Measurements from ENCODE around the gene HSD3B7. TPM values are rescaled to one million over a fixed set of nuclear protein-coding genes. Genes with fewer than 3 reads are reported as not detected.

HSD3B7 gene
- total and polyA plus RNA-seq, 2 of the 8 experiments (the other 6 are each of a cell fraction or from before 2014, with no cell fraction given) = 2.9 to 6.6 TPM

- Histone ChIP-seq H3K4me2 (ENCODE audit: insufficient read depth in 1 of 2, low read depth in 2 of 2, low read length in 2 of 2) (no peak overlapping the region), H3K23ac (ENCODE audit: insufficient read length) (no peak overlapping the region), H3K4me1 (replicated peaks in 1 of 4; ENCODE audit: control insufficient read depth in 3 of 4, insufficient read depth in 4 of 4, low read length in 3 of 4) (no peaks in the 10 kb centered on the region), H3K27ac (ENCODE audit: low read depth, low read length) (no peak overlapping the region), H2BK15ac (ENCODE audit: low read length) (no peak overlapping the region), H4K91ac (replicated peaks; ENCODE audit: insufficient read length, low read length) (no peak overlapping the region), H2BK12ac (ENCODE audit: low read depth, low read length) (no peak overlapping the region), H2AK5ac (ENCODE audit: low read depth, low read length) (no peak overlapping the region), H4K20me1 (replicated peaks in 1 of 2; ENCODE audit: control insufficient read depth in 1 of 2, insufficient read depth in 2 of 2, low read length in 2 of 2) (peaks cover 1 to 15% of the 10 kb centered on the region in 2 experiments), H3K9me3 (ENCODE audit: insufficient read depth in 2 of 2, low read depth in 1 of 2, low read length in 1 of 2) (no peaks in the 10 kb centered on the region), H3K18ac (ENCODE audit: extremely low read depth, low read length) (no peak overlapping the region), H2BK120ac (replicated peaks; ENCODE audit: low read depth, low read length) (no peak overlapping the region), H3K4ac (replicated peaks; ENCODE audit: insufficient read length, low read depth, low read length) (no peak overlapping the region), H2BK20ac (ENCODE audit: low read length) (no peak overlapping the region), H3K56ac (replicated peaks; ENCODE audit: insufficient read length, low read depth, low read length) (no peak overlapping the region), H3K36me3 (ENCODE audit: control insufficient read depth in 2 of 4, insufficient read depth in 4 of 4, low read length in 3 of 4) (peaks cover 28 to 52% (median 49%) of the 10 kb centered on the region in 4 experiments), H3K14ac (ENCODE audit: insufficient read length) (no peak overlapping the region), H3K4me3 (ENCODE audit: extremely low read depth in 1 of 4, insufficient read depth in 2 of 4, low read depth in 3 of 4, low read length in 4 of 4) (no peak overlapping the region), H3K23me2 (ENCODE audit: low read depth, low read length) (peaks cover 2% of the 10 kb centered on the region; the same call in 1 of the 2 replicates), H3K79me1 (ENCODE audit: low read depth, low read length) (no peaks in the 10 kb centered on the region; the same call in 1 of the 2 replicates), H2BK5ac (ENCODE audit: low read depth, low read length) (no peak overlapping the region), H3K79me2 (ENCODE audit: control insufficient read depth in 1 of 2, insufficient read depth in 2 of 2, low read length in 2 of 2) (no peaks in the 10 kb centered on the region), H2AFZ (ENCODE audit: low read length) (no peak overlapping the region), H4K5ac (ENCODE audit: insufficient read length, low read depth, low read length) (no peak overlapping the region), H3K9ac (replicated peaks in 1 of 4; ENCODE audit: extremely low read depth in 1 of 4, low read depth in 3 of 4, low read length in 3 of 4) (no peak overlapping the region), H3K27me3 (replicated peaks in 1 of 4; ENCODE audit: control insufficient read depth in 3 of 4, extremely low read depth in 1 of 4, insufficient read depth in 3 of 4, low read length in 3 of 4) (no peaks in the 10 kb centered on the region), H4K8ac (ENCODE audit: extremely low read depth, insufficient read depth, low read length) (no peak overlapping the region)
- CTCF ChIA-PET (ENCODE audit: partially characterized antibody) = interaction anchor here (0.6 to 4.7 kb wide), 3 partner anchors 9 to 402 kb away, joined by 4 to 26 read pairs (median 7); partner anchors contain the start of gene HSD3B7
- 87% methylated on average over 6 of the region's 6 CpGs; no CpG with 5 or more reads in 1 of the 2 experiments for WGBS, 2 experiments (ENCODE audit: extremely low coverage in 1 of 2, insufficient coverage in 1 of 2, insufficient read length in 1 of 2, insufficient replicate concordance in 2 of 2, low coverage in 1 of 2, low lambda C conversion rate in 2 of 2, missing lambda C conversion rate in 1 of 2)
- no peak for FAIRE-seq
- DNase-seq (ENCODE audit: low read depth in 1 of 2, low spot score in 2 of 2) = no peak
- POLR2A ChIA-PET (ENCODE audit: partially characterized antibody) = interaction anchor here (0.7 to 2.2 kb wide), 3 partner anchors 8 to 17 kb away, joined by 3 to 10 read pairs (median 5); partner anchors contain the start of genes HSD3B7 and SETD1A
- TF ChIP-seq KDM5A (IDR thresholded peaks at IDR 0.05; ENCODE audit: low read length) = no peak
- TF ChIP-seq HDAC6 (IDR thresholded peaks at IDR 0.05; ENCODE audit: low read depth, low read length) = no peak
- no peak for TF ChIP-seq CHD1 (IDR thresholded peaks at IDR 0.05; ENCODE audit: low read depth, low read length)
- no peak for TF ChIP-seq RAD21 (IDR thresholded peaks at IDR 0.05 in 1 of 2, conservative IDR thresholded peaks at IDR 0.05 in 1 of 2; ENCODE audit: low read depth in 2 of 2, low read length in 2 of 2)
- TF ChIP-seq POLR2AphosphoS5 (IDR thresholded peaks at IDR 0.05; ENCODE audit: low read depth, low read length) = no peak
- TF ChIP-seq E2F6 (IDR thresholded peaks at IDR 0.05) = no peak
- no peak for TF ChIP-seq BRCA1 (IDR thresholded peaks at IDR 0.05; ENCODE audit: low read depth, low read length)
- no peak for TF ChIP-seq TEAD4 (IDR thresholded peaks at IDR 0.05; ENCODE audit: low read depth, low read length)
- TF ChIP-seq RBBP5 (IDR thresholded peaks at IDR 0.05; ENCODE audit: borderline replicate concordance, low read depth, low read length) = no peak
- TF ChIP-seq CHD2 (IDR thresholded peaks at IDR 0.05; ENCODE audit: low read length) = no peak
- TF ChIP-seq SP2 (IDR thresholded peaks at IDR 0.05; ENCODE audit: low read length) = no peak
- TF ChIP-seq JUN (IDR thresholded peaks at IDR 0.05; ENCODE audit: low read depth, low read length) = no peak
- no peak for TF ChIP-seq KDM4A (IDR thresholded peaks at IDR 0.05; ENCODE audit: low read depth, low read length, severe bottlenecking)
Measured at GRCh38 chr16:30974348-30974747, 10.7 kb upstream of the HSD3B7 start.

All from H1 (cell line).